Epithelial cell of prostate (primary cell): ENCODE results near the gene CDPF1.
"Not testable (repeated sequence)": the region's sequence is repeated elsewhere in the genome, so short reads cannot be mapped to it uniquely, and the experiment has no call there.

Experiments
- DNase-seq: peaks from one replicate; pipeline ENCODE4 v3.0.0-alpha.2; 2011; ENCODE audit warnings: low read depth, low spot score
- H3K27ac ChIP-seq: fragments of 450-650 bp; 2 replicates; pipeline ENCODE4 v1.5.1; 2017; ENCODE audit warnings: mild to moderate bottlenecking

The CDPF1 gene

DNA sequence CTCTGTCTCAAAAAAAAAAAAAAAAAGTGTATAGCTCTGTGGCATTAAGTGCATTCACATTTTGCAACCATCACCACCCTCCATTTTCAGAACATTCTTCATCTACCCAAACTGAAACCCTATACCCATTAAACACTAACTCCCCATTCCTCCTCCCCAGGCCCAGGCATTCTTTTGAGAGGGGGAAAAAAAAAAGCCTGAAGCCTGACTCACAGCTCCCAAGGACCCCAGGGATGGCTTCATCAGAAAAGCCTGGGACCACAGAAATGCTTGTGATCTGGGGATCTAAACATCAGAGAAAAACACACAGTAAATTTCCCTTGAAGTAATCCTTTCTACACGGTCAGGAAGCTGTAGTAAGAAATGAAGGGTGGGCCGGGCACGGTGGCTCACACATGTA, 35.9 kb upstream of the CDPF1 start:
- no peak for DNase-seq
- no peak overlapping the region for H3K27ac ChIP-seq

DNA sequence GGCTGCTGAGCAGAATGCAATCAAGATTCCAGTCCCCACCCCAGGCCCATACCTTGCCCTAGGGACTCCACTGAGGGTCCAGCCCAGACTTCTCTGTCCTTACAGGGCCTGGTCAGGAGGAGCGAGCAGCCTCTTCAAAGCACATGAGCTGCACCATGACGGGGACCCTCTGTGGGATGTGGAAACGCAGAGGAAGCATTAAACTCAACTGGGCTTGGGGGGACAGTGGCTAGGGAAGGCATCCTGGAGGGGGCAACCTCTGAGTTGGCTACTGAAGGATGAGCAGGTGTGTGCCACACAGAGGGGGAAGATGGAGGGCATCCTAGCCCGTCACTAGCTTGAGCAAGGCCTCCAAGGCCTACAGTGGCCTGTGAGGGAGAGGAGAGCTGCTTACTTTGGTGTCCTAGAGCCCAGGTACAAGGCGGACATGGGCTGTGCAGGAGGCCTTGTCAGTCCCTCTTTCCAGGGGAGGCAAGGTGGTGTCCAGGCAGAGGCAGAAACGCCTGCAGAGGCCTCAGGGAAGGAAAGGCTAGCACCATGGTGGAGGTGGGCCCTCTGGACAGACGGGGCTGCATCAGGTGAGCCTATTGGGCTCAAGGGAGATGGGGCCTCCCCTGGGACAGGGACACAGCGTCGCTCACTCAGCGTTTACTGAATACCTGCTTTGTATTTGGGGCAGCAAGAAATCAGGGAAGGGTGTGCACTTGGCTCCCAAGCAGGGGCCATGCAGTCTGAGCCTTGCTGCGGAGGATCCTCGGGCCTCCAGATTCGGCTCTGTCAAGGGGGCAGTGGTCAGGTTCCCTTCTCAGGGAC, 32.0 kb upstream of the CDPF1 start:
- H3K27ac ChIP-seq = no peak overlapping the region
- DNase-seq = no peak

DNA sequence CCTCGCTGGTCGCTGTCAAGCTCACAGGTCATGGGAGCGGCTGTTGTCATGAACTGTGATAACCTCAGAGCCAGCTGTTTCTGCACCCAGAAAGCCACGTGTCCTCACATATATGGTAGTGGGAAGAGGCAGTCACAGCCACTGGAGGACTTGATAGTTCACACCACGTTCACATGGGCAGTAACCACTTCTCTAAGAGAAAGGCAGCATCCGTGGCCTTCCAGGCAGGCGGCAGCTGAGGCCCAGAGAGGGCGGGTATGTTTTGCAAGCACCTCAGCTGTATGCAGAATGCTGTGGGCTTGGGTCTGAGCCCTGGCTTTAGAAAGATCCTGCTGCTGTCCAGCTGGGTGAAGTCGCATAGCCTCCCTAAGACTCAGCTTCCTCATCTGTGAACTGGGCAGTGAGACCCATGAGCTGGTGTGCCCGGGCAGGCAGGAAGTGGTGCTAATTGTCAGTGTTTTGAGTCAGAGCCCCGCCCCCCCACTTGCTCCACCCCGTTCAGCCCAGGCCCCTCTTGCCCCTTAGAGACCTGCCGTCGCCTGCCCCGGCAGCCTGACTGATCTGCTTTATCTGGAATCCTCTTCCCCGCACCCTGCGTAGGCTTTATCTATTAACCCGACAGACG, 31.0 kb upstream of the CDPF1 start:
- no peak overlapping the region for H3K27ac ChIP-seq
- DNase-seq = no peak

DNA sequence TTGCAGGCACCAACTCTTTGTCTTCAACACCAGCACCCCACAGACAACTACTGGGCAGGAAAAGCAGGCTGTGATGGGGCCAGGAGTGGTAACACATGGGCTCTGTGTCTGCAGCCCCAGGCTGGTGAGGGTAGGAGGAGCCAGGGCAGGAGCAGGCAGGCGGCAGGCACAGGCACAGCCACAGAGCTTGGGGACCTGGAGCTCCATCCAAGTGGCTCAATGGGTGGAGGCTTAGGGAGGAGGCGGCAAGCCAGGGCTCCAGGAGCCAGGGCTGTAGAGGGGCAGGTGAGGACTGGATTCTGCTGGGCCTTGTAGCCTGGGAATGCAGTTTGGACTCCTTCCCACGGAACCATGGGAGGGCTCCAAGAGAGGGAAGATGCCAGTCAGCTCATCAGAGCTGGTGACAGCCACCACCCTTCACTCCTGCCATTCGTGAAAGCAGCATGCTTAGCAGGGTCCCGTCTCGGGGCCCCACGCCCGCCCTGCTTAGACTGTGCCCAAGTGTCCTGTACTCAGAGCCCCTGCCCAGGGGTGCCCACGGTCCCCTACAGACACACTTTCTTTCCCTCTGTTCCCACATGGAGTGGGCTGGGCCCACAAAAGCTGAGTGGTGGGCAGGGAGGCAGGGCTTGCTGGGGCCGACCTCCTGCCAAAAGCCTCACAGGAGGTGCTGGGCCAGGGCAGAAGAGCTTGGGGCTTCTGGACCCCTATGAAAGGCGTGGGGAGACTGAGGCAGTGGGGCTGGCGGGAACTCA, 30.1 kb upstream of the CDPF1 start:
- DNase-seq = no peak
- no peak overlapping the region for H3K27ac ChIP-seq

DNA sequence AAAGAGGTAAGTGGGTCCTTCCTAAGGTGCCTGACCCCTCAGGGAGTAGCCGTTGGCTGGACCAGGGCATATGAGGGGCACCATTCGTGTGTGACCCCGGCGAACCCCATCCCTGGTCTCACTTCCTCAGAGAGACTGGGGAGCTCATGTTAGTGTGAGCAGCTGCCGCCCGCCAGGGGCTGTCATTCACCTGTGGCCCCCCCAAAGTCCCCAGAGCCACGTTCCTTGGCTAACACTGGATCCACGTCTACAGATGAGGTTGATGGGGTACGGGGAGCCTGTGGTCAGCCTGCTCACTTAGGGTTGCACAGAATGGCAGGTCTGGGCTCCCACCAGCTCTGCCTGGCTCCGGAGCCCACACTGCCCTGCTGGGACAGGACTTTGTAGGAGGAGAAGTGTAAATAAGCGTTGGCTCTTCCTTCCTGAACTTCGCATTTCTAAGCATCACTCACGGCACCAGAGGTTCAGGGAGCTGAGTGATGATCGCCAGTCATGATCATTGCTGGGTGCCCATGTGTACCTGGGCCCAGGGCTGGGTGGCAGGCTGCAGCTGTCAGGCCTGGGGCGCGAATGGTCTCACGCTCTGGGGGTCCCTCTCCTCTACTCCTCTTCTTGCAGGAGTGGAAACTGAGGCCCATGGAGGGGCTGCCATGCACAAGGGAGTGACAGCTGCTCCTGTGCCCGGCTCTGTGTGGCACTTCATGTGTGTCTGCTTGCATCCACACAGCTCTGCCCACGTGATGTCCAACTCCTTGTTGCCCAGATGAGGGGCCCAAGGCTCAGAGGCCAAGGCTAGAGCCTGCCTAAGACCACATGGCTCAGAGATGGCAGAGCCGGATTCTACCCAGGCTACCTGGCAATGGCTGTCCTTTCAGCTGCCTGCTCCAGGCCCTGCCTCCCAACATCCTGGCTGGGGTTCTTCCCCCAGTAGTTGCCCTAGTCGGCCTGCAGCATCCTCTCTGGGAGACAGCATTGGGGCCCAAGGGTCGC, 28.9 kb upstream of the CDPF1 start:
- DNase-seq = no peak
- H3K27ac ChIP-seq = no peak overlapping the region

DNA sequence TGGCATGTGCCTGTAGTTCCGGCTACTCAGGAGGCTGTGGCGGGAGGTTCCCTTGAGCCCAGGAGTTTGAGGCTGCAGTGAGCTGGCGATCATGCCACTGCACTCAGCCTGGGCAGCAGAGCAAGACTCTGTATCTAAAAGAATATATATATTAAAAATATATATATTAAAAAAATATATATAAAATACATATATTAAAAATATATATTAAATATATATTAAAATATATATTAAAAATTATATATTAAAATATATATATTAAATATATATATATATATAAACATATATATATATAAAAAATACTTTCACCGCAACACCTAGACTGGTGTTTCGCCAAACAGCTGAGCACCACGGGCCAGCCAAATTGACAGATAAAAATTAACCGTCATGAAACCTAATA, 26.5 kb upstream of the CDPF1 start:
- DNase-seq = no peak
- H3K27ac ChIP-seq = no peak overlapping the region

DNA sequence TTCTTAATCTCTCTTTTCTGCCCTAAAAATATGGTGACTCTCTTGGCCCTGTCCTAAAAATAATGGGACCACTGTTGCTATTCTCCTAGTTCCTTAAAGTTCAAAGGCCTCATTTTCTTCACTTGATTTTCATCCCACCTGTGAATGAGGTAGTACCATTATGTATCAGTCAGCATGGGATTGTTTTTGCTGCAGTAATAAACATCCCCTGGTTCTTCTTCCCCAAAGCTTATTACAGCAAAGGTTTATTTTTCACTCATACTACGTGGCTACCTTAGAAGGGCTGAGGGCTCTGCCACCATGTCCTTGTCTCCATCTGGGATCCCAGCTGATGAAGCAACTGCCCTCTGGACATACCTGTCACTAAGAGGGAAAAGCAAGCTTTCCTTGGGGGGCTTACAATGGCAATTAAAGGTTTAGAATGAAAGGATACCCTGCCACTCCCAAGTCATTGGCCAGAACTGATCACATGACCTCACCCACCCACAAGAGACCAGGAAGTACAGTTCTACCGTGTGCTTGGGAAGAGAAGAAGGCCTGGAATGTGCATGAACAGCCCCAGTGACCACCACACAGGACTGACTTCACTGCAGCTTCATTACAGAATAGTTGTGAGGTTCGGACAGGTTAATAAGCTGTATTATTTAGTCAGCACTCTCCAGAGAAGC, 25.5 kb upstream of the CDPF1 start:
- no peak for DNase-seq
- H3K27ac ChIP-seq = no peak overlapping the region

DNA sequence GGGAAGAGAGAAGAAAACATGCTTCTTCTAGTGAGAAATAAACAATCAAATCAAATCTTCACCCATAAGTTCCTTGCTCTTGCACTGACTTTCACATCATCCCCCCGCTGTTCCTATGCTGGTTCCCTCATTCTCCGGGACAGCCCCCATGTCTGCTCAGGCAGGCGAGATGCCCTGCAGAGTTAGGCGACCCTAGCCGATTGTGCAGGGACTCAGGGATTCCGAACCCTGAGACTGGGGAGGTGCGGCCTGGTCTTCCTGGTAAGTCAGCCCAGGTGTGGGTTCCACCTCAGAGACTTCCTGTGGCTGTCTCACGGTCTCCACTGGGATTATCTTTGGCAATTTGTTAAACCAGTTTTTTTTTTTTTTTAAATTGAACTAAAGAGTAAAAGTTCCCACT, 24.3 kb upstream of the CDPF1 start:
- no peak for DNase-seq
- H3K27ac ChIP-seq = no peak overlapping the region

DNA sequence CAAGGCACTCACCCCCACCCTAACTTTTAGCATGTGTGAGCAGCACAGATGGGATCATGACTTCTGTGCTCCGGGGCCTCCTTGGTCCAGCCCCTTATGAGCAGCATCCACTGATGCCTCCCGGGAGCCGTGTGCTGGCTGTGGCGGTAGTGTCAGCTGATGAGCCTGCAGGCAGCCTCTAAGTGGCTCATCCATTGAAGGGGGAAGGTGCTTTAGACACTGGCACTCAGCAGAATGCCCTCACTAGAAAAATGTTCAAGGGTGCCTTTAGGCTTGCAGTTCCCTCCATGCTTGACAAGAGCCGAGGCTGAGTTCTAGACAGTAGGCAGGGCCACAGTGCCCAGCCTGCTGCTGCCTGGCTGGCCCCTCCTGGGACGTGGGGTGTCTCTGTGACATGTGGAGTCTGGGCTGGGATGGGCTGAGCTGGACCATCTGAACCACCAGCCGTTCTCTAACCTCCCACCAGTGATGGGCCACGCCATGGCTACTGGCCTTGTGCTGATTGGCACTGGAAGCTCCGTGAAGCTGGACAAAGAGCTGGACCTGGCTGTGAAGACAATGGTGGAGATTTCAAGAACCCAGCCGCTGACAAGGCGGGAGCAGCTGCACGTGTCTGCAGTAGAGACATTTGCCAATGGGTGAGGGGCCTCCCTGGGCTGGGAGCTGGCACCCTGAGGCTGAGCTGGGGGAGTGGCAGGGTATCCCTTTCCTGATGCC, 23.5 kb upstream of the CDPF1 start:
- no peak for DNase-seq
- no peak overlapping the region for H3K27ac ChIP-seq

DNA sequence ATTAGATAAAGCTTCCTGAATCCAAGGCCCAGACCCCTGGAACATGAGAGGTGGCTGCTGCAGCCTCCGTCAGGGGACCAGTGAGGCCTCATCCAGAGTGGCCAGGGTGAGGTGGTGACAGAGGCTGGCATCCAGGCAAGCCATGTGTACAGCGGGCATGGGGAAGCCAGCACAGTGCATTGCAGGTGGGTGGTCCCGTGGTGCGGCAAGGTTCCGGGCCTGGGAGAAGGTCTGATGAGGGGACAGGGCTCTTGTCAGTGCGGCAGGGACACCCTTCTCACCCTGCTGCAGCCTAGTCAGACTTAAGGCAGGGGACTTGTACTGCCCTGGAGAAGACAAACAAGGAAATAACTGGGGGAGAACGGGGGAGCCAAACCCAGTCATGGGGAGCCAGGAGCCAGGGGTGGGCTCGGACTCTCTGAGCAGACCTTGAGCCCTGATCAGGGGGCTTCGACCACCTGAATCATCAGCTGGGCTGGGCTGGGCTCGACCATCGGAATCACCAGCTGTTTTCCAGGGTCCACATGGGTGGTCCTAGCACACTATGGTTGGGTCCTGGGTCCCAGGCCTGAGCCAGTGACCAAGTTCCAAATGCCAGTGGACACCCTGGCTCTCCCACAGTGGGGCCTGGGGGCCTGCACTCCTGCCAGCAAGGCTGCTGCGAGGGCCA, 22.8 kb upstream of the CDPF1 start:
- no peak overlapping the region for H3K27ac ChIP-seq
- DNase-seq = no peak

DNA sequence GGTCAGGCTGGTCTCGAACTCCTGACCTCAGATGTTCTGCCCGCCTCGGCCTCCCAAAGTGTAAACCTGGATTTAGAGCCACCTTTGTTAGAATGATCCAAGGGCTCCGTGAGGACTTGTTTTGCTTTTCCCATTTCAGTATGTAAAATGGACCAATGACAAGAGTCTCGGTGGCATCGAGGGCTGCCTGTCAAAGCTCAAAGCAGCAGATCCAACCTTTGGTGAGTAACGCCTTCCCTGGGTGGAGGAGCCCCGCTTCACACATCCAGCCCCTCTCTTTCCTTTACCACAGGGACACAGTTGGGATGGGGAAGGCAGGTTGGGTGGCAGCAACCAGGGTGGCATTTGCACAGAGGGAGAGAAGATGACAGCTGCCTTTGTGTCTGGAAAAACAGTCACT, 22.1 kb upstream of the CDPF1 start:
- DNase-seq = no peak
- H3K27ac ChIP-seq = no peak overlapping the region

DNA sequence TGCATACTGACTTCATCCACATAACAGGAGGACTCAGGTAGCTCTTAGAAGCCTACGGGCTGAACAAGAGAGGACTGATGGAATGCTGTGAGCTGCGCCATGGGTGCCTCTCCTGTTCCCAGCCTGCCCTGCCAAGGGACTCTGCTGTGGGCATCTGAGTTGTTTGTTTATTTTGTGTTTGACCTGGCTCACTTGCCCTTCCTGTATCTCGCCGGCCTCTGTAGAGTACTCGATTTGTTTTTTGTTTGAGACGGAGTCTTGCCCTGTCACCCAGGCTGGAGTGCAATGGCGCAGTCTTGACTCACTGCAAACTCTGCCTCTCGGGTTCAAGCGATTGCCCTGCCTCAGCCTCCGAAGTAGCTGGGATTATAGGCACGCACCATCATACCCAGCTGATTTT, 19.5 kb upstream of the CDPF1 start:
- DNase-seq = no peak
- no peak overlapping the region for H3K27ac ChIP-seq

DNA sequence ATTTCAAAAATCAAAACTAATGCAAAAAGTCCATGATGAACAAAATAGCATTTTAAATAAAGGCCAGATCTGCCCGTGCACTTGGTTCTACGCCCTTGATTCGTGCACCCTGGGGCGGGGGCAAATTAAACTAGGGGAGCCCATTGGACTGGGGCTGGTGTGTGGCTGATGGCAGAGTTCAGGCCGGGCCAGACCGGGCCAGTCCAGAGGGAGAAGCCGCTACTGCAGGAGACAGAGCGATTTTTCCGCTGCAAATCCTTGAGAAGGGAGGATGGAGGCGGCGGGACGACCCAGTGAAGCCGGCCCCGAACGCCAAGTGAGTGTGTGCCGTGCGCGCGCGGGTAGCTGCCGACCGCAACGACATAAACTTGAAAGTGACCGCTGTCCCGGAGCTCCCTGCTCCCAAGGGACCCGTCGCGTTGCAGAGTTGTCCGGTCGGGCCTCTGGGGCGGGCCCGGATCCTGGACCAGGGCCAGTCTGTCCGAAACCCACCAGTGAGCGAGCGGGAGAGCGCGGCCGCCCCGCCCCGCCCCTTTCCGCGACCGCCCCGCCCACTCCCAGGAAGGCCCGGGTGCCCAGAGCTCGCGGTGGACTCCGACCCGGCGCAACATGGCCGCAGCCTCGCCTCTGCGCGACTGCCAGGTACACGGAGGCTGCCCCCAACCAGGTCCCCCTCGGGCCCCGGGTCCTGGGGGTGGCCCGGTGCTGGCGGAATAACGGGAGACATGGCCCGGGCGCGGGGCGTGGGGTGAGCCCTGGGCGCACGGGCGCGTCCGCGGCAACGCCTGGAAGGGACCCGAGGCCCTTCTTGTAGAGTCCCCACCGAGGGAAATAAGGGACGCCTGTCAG, 17.6 kb upstream of the CDPF1 start, which contains the start of gene TTC38:
TSS of gene TTC38 (plus strand) at position 578 of the 849 bp plus-strand sequence. CDS start at position 610, 32 bp downstream.
- H3K27ac ChIP-seq = no peak within 1 kb of the TSS
- no peak for DNase-seq

DNA sequence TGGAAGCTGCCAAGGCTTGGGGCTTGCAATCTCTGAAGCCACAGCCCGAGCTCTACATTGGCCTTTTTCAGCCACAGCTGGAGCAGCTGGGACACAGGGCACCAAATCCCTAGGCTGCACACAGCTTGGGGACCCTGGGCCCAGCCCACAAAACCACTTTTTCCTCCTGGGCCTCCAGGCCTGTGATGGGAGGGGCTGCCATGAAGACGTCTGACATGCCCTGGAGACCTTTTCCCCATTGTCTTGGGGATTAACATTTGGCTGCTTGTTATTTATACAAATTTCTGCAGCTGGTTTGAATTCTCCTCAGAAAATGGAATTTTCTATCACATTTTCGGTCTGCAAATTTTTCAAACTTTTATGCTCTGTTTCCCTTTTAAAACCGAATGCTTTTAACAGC, 15.5 kb upstream of the CDPF1 start:
- DNase-seq, H3K27ac ChIP-seq: not testable (repeated sequence)

DNA sequence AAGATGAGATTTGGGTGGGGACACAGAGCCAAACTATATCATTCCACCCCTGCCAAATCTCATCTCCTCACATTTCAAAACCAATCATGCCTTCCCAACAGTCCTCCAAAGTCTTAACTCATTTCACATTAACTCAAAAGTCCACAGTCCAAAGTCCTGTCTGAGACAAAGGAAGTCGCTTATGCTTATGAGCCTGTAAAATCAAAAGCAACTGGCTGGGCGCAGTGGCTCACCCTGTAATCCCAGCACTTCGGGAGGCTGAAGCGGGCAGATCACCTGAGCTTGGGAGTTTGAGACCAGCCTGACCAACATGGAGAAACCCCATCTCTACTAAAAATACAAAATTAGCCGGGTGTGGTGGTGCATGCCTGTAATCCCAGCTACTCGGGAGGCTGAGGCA, 14.4 kb upstream of the CDPF1 start:
- H3K27ac ChIP-seq, DNase-seq: not testable (repeated sequence)

DNA sequence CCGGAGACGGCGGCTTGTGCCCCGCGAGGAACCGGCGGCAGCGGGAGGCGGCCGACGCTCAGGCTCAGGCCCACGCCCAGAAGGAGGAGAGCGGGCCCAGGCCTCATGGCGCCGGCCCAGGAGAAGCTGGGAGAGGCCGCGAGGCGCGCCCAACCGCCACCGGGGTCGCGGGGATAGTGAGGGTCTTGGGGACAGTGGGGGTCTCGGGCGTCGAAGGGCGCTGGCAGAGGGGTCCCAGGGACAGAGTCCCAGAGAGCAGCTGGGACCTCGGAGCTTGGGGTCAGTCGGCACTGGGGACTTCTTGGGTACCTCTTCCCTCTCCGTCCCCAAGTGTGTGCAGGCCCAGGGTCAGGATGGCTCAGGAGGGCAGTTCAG, 13.1 kb upstream of the CDPF1 start, which contains the start of gene PKDREJ:
TSS of gene PKDREJ (minus strand) at position 128 of the 375 bp plus-strand sequence. CDS start at position 107, 21 bp downstream.
- no peak for DNase-seq
- H3K27ac ChIP-seq = no peak within 1 kb of the TSS

DNA sequence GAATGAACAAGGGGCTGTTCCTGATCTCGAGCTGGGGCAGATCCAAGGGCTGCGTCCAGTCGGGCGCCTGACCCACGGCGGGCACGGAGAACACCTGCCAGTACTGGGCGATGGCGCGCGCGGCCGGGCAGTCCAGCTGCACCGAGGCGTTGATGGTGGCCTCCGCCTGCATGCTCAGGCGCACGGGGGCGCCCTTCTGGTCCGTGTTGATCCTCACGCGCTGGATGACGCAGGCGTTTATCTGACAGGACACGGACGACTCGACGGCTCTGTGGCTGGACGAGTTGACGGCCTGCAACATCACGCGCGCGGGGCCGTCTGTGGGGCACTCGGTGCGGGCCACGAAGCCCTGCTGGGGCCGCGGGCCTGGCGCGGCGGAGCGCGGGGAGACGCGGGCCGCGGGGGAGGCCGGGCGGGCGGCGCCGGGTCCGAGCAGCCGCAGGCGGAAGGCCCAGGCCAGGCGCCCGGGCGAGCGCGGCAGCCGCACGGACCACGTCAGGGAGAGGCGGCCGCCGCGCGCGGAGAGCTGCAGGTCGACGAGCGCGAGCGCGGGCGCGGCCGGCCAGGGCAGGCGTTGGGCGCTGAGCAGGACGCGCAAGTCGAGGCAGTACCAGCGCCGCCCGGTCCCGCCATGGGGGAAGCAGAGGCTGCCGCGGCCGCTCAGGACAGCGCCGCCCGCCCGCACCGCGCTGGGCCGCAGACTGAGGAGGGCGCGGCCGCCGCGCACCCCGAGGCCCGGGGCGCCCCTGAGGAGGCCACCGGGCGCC, 12.5 kb upstream of the CDPF1 start:
- no peak for DNase-seq
- H3K27ac ChIP-seq = no peak overlapping the region
